NT2/D1 (cell line): ENCODE results near the gene TMEM129.

ENCODE experiments used
- SUZ12 ChIP-seq: IDR thresholded peaks from 2 replicates; pipeline ENCODE4 v1.6.1; 2011; ENCODE audit not compliant: insufficient read length, insufficient read depth; ENCODE audit errors: extremely low read depth
- YY1 ChIP-seq: IDR thresholded peaks from 2 replicates; pipeline ENCODE4 v1.6.1; 2011; ENCODE audit not compliant: insufficient read length, insufficient read depth
- ZNF274 ChIP-seq: IDR thresholded peaks from 2 replicates; pipeline ENCODE4 v1.6.1; 2011; ENCODE audit warnings: mild to moderate bottlenecking, low read depth, low read length

GRCh38 chr4:1721666-1722550, 785 bp upstream of the TMEM129 start:
- TF ChIP-seq ZNF274, result no peak
- TF ChIP-seq YY1, result no peak
- no peak for TF ChIP-seq SUZ12
